Epidermal melanocyte (primary cell): Measurements from ENCODE around the gene NWD2.
"Not testable (repeated sequence)": the region's sequence is repeated elsewhere in the genome, so short reads cannot be mapped to it uniquely, and the experiment has no call there.

Experiments
- DNase-seq: peaks from one replicate; pipeline ENCODE4 v3.0.0; 2011; ENCODE audit warnings: low spot score; ENCODE audit not compliant: insufficient read length

The NWD2 gene, protein sequence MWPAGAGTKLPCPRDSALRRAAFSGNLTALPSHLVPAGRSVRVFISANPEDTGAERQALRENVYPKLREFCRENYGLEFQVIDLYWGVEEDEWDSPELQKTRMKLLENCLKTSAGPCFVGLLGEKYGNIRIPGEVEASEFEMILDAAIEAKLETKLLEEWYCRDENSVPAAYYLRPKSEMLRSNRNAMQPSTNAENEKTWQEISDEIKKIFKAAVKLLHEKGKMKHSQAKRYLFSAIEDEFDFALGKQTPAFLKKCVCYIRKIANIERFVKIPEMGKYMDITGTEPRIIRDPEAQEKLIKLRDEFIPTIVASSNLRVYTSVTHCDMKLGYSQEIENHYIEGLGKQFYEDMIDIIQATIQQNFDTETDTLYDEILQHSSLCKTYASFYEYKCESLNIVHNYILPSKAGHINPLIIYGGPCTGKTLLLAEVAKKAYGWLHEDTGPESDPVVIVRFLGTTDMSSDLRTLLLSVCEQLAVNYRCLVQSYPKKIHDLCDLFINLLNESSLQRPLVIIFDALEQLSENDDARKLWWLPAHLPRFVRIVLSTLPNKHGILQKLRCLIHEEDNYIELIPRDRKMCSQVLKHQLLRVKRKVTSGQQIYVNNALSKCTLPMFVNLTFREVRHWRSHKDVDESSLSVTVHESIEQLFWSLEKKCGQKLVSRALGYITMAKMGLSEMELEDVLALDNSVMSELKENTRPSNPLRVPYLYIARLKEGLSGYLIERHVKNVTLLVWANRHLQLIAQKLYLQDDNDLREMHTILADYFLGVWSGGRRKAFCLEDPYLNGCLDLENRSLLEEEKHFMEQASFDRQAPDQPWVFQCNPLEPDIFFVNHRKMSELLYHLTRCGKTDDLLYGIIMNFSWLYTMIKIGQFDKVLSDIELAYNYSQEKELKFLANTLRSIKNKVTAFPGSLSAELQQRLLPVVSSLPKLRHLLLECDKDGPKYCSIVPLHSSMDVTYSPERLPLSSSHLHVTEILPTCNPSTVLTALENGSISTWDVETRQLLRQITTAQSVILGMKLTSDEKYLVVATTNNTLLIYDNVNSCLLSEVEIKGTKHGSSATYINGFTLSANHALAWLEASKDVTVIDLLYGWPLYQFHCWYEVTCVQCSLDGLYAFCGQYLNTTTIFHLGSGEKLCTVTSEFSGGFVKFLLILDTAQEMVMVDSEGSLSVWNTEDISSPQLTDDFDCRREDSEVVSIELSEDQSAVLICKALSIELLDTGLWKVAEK (N-terminal part only)

DNA sequence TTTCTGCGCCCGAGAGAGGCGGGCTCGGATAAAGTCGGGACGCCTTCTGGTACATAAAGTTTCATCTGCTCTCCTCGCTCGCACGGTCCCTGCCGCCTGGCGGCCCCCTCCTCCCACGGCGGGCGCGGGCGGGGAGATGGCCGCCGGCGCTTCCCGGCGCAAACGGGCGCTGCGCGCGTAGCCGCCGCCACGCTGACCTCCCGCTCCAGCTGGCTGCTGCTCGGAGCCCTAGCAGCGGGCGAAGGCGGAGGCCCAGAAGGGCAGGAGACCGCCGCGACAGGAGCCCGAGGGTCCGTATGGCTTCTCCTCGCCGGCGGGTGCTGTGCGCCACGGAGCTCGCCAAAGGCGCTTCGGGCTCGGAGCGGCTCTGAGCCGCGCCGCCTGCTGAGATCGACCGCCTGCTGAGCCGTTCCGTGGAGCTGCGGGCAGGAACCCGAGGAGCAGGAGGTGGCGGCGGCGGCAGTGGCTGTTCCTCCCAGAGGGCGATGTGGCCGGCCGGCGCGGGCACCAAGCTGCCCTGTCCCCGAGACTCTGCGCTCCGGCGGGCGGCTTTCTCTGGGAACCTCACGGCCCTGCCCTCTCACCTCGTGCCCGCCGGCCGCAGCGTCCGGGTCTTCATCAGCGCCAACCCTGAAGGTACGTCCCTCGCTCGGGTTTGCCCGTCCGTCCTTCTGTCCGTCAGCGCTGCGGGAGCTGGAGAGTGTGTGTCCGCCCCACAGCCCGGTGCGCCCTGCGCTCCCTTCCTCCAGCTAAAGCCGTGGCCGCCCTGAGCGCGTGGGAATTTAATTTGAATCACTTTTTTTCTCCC, at the start of gene NWD2:
Gene NWD2 (plus strand): TSS at position 161 of the 808 bp plus-strand sequence. CDS start 325 bp downstream, at position 486.
- no peak for DNase-seq

DNA sequence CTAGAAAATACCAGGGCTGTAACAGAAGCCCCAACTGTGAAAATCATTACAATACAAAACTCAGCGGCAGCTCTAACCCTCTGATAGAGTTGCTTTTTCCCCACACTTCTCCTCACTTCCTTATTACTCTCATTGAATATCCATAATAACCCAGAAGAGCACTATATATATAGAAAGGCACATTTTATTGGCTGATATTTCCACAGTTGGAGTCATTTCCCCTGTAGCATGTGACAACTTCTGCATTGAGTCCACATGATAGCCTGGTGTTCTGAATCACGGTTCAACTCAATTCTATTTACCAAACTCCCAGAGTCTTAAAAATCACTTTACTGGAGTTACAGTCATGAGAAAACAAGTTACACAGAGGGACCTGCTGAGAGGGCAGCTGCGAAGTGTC, 46.6 kb upstream of the NWD2 start:
- no peak for DNase-seq

DNA sequence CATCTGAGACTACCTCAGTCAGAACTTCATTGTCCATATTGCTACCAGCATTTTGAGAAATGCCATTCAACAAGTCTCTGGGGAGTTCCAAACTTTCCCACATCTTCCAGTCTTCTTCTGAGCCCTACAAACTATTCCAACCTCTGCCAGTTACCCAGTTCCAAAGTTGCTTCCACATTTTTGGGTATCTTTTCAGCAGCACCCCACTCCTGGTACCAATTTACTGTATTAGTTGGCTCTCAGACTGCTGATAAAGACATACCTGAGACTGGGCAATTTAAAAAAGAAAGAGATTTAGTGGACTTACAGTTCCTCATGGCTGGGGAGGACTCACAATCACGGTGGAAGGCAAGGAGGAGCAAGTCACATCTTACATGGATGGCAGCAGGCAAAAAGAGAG, 39.8 kb upstream of the NWD2 start:
- not testable (repeated sequence) for DNase-seq

DNA sequence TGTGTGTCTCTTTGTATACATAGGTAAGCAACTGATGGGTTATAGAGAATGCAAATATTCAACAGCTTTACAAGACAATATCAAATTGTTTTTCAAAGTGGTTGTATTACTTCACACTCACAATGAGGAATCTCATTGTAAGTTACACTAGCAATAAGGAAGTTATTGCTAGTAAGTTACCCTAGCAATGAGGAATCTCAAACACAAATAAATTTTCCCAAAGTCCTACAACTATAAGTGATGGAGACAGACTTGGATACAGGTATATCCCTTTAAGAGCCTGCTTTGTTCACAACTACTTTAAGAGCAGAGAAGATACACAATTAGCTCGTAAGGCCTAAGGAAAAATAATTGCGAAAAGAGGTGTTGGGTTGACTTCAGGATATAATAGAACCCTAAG, 28.3 kb upstream of the NWD2 start:
- DNase-seq = no peak

DNA sequence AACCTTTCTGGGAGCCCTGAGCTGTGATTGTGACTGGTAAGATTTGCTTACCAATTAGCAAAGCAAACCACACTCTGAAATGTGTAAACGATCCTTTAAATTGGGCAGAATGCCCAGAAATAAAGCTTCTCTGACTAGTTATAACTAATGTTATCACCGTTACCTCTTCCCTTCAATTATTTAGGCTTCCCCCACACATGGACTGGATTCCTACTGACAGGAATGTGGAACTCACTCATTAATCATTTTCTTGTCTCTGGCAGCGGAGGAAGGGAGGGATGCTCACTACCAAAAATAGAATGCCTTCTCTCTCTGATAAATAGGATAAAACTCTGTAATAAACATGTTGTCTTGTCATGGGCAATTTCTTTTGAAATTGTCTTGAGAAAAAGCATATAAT, 25.3 kb upstream of the NWD2 start:
- no peak for DNase-seq

DNA sequence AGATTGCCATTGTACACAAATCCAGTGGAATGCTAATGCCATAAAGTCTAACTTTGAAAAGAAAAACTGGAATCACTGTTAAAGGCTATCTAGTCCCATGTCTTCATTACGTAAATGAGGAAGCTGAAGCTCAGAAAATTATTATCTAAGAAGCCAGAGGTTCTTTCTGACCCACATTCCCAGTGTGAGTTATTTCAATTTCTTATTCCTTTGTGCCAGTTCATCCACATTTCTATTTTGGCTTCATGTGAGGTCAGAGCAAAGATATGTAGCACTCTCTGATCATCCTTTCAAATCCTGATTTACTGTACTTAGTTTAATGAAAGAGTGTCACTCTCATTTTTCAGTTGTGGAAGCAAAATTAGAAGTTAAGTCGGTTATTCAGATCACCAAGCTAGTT, 24.6 kb upstream of the NWD2 start:
- DNase-seq = no peak

DNA sequence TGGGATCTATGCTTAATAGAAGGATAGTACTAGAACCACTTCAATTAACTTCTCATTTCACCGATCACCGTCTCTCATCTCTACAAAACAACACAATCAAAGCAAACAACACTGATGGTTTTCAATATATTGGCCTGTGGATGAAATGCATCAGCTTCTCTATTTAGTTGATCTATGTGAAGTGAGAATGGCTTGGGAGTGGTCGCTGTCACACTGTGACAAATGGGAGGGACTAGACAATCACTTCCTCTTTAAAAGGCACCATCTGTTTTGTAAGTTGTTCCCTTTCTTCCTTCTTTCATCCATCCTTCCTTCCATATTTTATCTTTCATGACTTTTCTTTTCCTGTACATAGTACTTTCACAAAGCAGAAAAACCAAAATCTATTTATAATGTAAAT, 23.9 kb upstream of the NWD2 start:
- DNase-seq = no peak

DNA sequence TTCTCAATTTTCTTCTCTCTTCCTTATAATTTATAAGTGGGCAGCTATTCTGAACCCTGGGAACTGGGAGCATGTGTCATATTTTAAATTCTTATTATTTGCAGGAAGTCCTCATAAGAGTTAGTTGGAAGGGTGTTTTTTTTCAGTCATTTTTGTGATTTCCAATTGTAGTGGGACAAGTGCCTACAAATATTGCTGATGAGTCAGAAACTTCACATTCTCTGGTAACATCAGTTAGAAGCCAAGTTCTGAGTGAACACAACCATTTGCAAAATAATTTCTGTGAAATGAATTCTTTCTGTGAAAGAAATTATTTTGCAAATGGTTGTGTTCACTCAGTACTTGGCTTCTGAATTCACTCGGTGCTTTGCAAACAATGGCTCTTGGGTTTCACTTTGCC, 20.8 kb upstream of the NWD2 start:
- no peak for DNase-seq

DNA sequence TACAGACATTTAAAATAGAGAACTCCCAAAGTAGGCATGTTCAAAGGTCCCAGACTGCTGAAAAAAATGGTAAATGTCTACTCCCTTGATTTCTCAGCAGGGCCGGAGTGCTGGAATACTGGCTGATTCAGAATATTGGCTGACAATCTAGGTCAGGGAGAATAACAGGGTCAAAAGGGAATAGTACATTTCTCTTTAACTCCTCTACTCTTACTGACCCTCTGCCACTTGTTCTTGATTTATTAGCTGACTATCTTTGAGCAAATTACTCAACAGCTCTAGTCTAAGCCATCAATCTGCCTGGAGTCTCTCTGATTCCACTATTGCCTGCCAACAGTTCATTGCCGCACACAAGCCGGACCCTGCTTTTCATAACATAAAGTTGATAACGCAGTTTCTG, 19.7 kb upstream of the NWD2 start:
- no peak for DNase-seq

DNA sequence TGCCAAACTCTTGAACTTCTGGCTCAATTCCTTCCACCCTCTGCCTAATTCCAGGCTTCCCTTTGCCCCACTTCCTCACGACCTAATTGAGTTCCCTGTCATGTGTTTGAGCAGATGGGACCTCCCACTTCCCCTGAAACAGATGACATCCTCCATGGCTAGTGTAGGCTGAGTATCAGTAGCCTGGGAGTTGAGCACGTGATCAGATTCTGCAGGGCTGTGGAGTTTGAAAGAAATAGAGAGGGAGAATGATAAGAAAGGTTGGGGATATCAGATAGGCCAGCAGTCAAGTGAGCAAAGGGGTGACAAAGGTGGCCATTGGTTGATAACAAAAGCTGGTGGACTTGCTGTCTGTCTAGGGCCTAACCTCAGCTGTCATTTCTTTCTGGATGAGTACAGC, 18.8 kb upstream of the NWD2 start:
- no peak for DNase-seq

DNA sequence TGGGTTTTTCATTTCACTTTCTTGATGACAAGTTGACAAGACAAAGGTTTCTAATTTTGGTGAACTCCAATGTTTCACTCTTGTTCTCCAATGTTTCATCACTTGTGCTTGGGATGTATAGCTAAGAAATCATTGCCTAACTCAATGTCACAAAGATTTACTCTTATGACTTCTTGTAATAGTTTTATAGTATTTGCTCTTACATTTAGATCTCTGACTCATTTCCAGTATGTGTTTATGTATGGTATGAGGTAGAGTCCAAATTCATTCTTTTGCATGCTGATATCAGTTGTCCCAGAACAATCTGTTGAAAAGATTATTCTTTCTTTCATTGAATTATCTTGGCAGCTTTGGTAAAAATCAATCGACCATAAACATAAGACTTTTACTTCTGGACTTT, 12.2 kb upstream of the NWD2 start:
- DNase-seq = no peak

DNA sequence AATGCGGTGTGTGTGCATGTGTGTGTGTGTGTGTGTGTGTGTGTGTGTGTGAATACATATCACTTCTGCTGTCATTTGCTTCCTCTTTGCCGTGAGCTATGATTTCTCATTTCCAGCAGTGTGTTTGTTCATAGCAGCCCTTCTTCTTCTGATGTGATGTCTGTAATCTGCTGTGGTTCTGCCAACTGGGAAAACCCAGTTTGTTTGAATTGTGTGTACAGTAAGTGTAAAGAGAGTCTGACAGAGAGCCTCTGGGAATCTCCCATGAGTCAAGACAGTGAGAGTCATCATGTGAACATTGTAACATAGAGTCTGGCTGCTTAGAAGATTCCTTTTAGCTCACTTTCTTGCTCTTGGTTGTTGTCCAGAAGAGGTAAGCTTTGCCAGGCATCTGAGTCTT, 8.4 kb upstream of the NWD2 start:
- no peak for DNase-seq

DNA sequence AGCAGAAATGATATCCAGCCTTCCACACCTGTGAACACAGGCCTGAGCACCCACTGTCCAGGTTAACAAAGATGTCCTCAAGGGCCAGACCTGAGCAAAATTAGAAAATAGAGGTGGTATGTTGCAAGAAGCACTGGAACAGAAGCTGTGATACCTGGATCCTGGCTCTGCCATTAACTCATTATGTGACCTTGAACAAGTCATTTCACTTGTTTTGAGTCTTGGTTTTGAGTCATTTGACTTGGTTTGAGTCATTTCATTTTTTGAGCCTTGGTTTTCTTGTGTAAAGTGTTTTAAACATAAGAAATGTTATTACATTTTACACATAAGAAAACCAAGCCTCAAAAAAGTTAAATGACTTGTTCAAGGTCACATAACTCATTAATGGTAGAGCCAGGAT, 2.9 kb upstream of the NWD2 start:
- DNase-seq = no peak

DNA sequence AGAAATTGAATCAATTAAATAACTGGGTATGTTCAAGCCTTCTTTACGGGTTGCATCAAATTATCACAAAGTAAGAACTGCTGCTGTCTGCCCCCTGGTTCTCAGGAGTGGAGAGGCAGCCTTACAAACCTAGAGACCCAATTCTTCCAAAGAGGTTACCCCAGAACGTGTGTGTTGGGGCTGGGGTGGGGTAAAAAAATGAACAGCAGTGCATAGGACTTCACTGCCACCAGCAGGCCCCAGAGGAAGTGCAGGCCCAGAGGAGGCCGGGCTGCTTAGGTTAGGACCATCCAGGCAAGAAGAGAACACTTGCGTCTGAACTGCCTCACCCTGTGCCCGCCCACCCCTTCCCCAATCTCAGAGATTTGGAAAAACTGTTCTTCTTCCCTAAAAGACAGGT, 1.5 kb upstream of the NWD2 start:
- no peak for DNase-seq

DNA sequence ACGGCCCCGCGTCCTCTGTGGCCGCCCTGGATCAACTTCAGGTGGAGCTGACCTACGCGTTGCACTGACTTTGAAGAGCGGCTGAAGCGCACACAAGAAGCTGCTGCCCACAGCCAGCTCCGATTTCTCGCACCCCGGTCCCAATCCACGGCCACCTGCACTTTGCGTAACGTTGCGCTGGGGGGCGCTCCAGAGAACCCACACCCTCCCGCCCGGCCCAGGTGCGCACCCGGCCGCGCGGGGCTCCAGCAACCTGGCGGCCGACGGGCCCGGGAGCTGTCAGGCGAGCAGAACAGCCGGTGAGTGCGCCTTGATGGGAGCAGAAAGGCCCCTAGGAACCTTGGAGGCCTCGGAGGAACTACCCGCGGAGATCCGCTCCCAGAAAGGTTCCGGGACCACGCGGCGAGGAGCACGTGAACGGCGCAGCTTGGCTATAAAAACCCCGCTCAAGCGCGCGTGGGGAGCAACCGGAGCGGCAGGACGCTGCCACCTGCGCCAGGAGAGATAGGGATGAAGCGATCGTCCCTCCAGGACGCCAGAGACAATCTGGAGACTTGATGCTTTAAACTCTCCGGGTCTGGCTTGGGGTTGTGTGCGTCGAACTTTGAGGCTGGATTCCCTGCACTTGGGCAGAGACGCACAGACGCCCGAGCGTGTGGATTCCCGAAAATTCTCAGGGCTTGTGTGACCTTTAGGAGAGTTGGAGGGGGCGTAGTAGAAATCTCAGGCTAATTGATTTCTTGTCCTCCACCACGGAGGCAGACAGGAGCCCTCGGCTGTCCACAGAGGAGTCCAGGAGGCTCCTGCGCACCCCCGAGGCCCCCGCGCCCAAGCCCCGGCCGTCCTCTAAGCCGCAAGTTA, 591 bp upstream of the NWD2 start:
- no peak for DNase-seq

DNA sequence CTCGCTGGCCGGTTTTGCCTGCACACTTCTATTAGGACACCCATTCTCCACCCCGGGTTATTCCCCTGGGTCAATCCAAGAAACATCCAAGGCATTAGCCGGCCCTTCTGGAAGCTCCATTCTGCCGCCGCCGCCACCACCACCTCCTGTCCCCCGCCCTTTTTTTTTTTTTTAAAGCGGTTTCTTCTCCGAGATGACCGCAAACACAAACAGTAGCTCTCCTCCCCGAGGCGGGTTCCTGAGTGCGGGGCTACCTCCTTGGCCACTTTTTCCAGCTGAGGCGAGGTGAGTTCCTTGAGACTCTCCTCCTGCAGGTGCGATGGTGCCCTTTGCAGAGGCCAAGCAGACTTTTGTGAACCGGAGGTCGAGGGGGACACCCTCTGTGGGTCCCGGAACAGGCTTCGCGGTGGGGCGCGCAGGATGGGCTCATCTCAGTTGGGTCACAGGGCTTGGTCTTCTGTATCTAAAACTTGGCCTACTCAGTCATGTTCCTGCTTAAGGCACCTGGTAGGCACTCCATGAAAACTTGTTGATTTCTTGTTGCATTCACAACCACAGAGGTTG, 930 bp downstream of the NWD2 start:
- DNase-seq = no peak

DNA sequence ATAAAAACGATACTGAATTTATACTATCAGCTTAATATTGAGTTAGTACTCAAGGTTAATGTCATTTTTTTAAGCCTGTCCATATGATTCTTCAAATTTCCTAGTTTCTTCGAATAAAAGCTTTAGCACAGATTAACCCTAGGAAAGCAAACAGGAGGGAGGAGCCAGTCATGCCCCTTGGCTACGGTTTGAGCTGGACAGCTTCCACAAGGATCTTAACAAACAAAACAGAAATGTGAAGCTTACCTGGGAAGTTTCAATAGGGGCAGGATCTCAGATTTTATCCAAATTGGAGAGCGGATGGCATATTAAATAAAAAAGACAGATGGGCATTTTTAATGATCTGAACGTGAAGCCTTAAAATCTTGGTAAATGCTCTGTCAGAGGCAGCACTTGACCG, 2.3 kb downstream of the NWD2 start:
- no peak for DNase-seq

DNA sequence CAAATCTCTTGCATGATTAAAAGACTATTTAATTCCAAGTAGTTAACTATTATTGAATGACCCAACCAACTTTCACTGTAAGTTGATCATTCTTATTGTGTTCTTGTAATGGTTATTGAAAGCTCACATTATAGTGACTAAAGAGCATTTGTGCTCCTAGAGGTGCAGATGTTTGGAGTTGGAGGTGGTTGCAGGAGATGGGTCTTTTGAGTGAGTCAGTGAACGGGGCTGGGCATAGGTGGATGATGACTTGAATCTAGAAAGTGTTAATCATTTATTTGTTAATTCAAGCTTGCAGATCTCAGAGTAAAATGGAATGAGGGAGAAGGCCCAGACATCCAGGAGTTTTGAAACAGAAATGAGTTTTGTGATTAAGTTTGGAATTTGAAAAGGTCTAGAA, 13.7 kb downstream of the NWD2 start:
- no peak for DNase-seq

DNA sequence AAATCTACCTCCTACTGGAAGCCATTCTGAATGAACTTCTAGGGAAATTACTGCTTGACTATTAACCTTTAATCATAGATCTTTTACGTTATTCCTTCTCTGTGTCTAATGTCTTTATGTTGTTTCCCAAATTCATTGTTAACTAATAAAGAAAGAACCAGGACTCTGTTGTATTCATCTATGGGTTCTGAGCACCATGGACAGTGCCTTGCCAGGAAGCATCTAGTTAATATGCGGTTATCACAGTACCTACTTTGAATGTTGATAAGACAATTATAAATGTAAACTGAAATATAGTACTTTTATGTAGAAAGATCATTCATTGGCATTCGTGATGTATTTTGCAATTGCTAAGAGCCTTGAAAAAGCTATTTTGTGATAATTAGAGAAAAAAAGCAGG, 23.8 kb downstream of the NWD2 start:
- DNase-seq = no peak

DNA sequence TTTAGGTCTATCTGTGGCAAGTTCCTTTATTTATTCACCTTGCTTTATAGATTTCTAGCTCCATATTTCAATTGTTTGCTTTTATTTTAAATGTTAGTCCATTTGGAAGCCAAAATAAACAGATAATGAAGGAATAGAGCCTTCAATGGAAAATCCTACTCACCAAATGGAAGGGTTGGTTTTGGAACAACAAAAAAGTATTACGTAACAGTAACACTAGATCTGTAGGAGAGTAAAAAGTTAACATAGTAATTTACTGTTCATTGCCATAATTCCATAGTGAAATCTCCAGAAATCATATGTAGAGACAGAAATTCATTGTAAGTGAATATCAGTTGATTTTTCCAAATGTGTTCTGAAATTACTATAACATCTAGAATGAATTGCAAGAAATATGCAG, 34.6 kb downstream of the NWD2 start:
- no peak for DNase-seq
